ENCODE results near the gene SEL1L. TPM values are rescaled to one million over a fixed set of nuclear protein-coding genes. Genes with fewer than 3 reads are reported as not detected.

Gene SEL1L
- 94.5 and 95.0 TPM in 2 replicates for total RNA-seq
- 14.2 and 15.0 TPM in 2 replicates for polyA plus RNA-seq
- 11.7 and 11.9 TPM in 2 replicates for polyA plus RNA-seq (2011; cell fraction: cytosol; rRNA removed)
- 29.5 and 31.1 TPM in 2 replicates for polyA plus RNA-seq (2011; cell fraction: nucleus; rRNA removed)
- polyA plus RNA-seq (2012), result 43.6 and 70.8 TPM in 2 replicates
- 58.4 and 64.5 TPM in 2 replicates for polyA minus RNA-seq
- 4.3 TPM for polyA minus RNA-seq (2011; cell fraction: cytosol; rRNA and poly(A)+ RNA removed)
- 51.4 and 69.1 TPM in 2 replicates for polyA minus RNA-seq (2011; cell fraction: nucleus; rRNA and poly(A)+ RNA removed)
- percentile 82 among the genes with signal in this experiment for Bru-seq, nascent RNA
- percentile 95 among the genes with signal in this experiment for BruChase-seq, experiment 1, labeled RNA remaining after a 6-hour chase
- percentile 85 among the genes with signal in this experiment for BruChase-seq, experiment 2, labeled RNA remaining after a 2-hour chase
- long read RNA-seq, full-length matches to known transcripts, result 139 of 189 reads
- long read RNA-seq, partial matches to known transcripts, result 13 of 189 reads
- long read RNA-seq, other reads (novel, unspliced or antisense), result 37 of 189 reads

DNA sequence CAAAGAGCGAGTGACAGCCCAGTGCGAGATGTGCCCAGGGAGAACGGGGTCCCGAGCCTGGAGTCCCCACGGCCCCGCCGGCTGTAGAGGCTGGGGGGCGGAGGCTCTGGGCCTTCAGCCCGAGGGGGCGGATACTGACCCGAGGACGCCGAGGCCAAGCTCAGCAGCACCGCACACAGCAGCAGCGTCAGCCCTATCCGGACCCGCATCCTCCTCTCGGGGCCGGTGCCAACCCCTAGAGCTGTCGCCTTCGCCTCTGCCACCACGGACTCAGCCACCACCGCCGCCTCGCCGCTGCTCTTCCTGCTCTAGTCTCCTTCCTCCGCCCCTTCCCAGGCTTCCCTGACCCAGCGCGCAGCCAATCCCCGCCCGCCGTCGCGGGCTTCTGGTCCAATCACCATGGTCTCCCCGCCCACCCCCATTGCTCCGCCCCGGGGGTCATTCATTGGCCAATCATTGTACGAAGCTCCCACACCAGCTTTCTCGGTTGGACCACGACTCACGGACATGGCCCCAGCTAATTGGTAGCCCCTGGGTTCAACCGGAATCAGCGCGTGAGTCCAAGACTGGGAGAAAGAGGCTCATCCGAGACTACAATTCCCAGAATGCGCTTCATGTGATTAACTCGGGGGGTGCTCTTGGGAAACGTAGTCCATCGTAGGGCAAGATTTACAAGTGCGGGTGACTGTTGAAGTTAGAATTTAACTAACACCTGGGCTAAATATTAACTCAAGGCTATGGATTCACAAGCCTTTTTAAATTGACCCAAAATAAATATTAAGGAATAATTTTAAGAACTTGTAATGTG lies at the start of gene SEL1L:
TSS of gene SEL1L (minus strand) at position 318 of the 808 bp plus-strand sequence. CDS start at position 209, 109 bp downstream.
- peak within 1 kb of the TSS; percentile 54 to 84 (median 72) for H3K4me3 ChIP-seq (replicated peaks in 1 of 3; ENCODE audit: insufficient read depth in 1 of 3, low read depth in 1 of 3, low read length in 3 of 3)
- ChIA-PET CTCF (interaction anchor here (0.9 to 2.7 kb wide), 2 partner anchors 11 to 69 kb away, joined by 4 to 5 read pairs; no protein-coding TSS in a partner anchor), POLR2A (interaction anchor here (1.2 to 1.7 kb wide), 3 partner anchors 21 to 315 kb away, joined by 3 to 4 read pairs (median 3); no protein-coding TSS in a partner anchor)
- H3K9me1 ChIP-seq (replicated peaks; ENCODE audit: control insufficient read depth, extremely low read depth, insufficient read depth, low read length), result no peaks in the 10 kb centered on the region
- H3K36me3 ChIP-seq (ENCODE audit: control insufficient read depth in 2 of 2, extremely low read depth in 1 of 2, insufficient read depth in 2 of 2, low read length in 2 of 2), result no peaks in the 10 kb centered on the region
- H3K9me3 ChIP-seq (replicated peaks; ENCODE audit: control insufficient read depth, insufficient read depth, low read length), result no peaks in the 10 kb centered on the region
- H3K4me1 ChIP-seq (ENCODE audit: control insufficient read depth, extremely low read depth, insufficient read depth, low read length), result peaks cover 7% of the 10 kb centered on the region
- peak; percentile 100 for FAIRE-seq
- peak within 1 kb of the TSS; percentile 80 for H3K9ac ChIP-seq (replicated peaks; ENCODE audit: extremely low read depth, insufficient read depth, low read length)
- H3K27ac ChIP-seq (ENCODE audit: insufficient read depth, low read depth, low read length), result peak within 1 kb of the TSS; percentile 39
- H4K20me1 ChIP-seq (replicated peaks; ENCODE audit: control insufficient read depth, extremely low read depth, insufficient read depth, low read length), result no peaks in the 10 kb centered on the region
- intact Hi-C loops (cut with micrococcal nuclease), result loop anchor here (1.0 kb wide), 2 partner anchors 11 to 314 kb away; no protein-coding TSS in a partner anchor
- peak within 1 kb of the TSS; percentile 88 for H2AFZ ChIP-seq (ENCODE audit: low read depth, low read length)
- peak within 1 kb of the TSS; percentile 99 for H3K4me2 ChIP-seq (ENCODE audit: insufficient read depth, low read length)
- no TSS peak for BruUV-seq (replicated peaks)
- dilution Hi-C loops (cut with MboI; ENCODE audit: extremely low pct_ligation_motif_present, low sequenced_read_pairs), result no loop called here
- H3K27me3 ChIP-seq (ENCODE audit: control insufficient read depth in 2 of 2, insufficient read depth in 2 of 2, low read length in 2 of 2), result no peaks in the 10 kb centered on the region
- peaks cover 41% of the 10 kb centered on the region for H3K79me2 ChIP-seq (ENCODE audit: control insufficient read depth, insufficient read depth, low read length)
- peak; percentile 100 for DNase-seq (ENCODE audit: low read depth, low spot score)
- TF ChIP-seq FOS (IDR thresholded peaks at IDR 0.05; ENCODE audit: borderline replicate concordance, insufficient read depth, low read length) (peak; percentile 8), POLR2A (IDR thresholded peaks at IDR 0.05; ENCODE audit: low read depth, low read length) (peak; percentile 73), POLR2AphosphoS5 (IDR thresholded peaks at IDR 0.05; ENCODE audit: insufficient read depth, low read depth, low read length) (peak; percentile 78), GATA2 (IDR thresholded peaks at IDR 0.05; ENCODE audit: insufficient read depth, insufficient read length, low read depth, low read length) (no peak), MYC (IDR thresholded peaks at IDR 0.05; ENCODE audit: low read depth, low read length) (no peak), EZH2 (IDR thresholded peaks at IDR 0.05; ENCODE audit: borderline replicate concordance, low read depth, low read length, severe bottlenecking) (no peak), JUN (IDR thresholded peaks at IDR 0.05; ENCODE audit: borderline replicate concordance, insufficient read depth, insufficient read length, low read depth) (no peak)
- TF ChIP-seq, protein P1, sequence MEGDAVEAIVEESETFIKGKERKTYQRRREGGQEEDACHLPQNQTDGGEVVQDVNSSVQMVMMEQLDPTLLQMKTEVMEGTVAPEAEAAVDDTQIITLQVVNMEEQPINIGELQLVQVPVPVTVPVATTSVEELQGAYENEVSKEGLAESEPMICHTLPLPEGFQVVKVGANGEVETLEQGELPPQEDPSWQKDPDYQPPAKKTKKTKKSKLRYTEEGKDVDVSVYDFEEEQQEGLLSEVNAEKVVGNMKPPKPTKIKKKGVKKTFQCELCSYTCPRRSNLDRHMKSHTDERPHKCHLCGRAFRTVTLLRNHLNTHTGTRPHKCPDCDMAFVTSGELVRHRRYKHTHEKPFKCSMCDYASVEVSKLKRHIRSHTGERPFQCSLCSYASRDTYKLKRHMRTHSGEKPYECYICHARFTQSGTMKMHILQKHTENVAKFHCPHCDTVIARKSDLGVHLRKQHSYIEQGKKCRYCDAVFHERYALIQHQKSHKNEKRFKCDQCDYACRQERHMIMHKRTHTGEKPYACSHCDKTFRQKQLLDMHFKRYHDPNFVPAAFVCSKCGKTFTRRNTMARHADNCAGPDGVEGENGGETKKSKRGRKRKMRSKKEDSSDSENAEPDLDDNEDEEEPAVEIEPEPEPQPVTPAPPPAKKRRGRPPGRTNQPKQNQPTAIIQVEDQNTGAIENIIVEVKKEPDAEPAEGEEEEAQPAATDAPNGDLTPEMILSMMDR (IDR thresholded peaks at IDR 0.05; ENCODE audit: extremely low read depth in 1 of 2, insufficient read depth in 1 of 2, low read depth in 1 of 2, low read length in 2 of 2), result no peak
- TF ChIP-seq, protein P2, sequence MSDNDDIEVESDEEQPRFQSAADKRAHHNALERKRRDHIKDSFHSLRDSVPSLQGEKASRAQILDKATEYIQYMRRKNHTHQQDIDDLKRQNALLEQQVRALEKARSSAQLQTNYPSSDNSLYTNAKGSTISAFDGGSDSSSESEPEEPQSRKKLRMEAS (IDR thresholded peaks at IDR 0.05; ENCODE audit: insufficient read depth, insufficient read length), result no peak

Data from endothelial cell of umbilical vein (primary cell).